PFSK-1 (cell line): ENCODE data around the gene TJP2.

ENCODE experiments used
- FOXP2 ChIP-seq: optimal IDR thresholded peaks from 2 replicates; pipeline ENCODE3; 2011; ENCODE audit warnings: borderline replicate concordance, control low read depth, inconsistent platforms; ENCODE audit not compliant: insufficient read depth; ENCODE audit errors: extremely low read length, extremely low read depth
- POLR2AphosphoS5 ChIP-seq: IDR thresholded peaks from 2 replicates; pipeline ENCODE4 v1.6.1; 2012; ENCODE audit warnings: low read depth, mild to moderate bottlenecking, control low read depth, low read length, moderate library complexity
- SIN3A ChIP-seq: IDR thresholded peaks from 2 replicates; pipeline ENCODE4 v1.6.1; 2012; ENCODE audit warnings: mild to moderate bottlenecking, low read length, moderate library complexity, borderline replicate concordance; ENCODE audit not compliant: insufficient read depth
- TAF1 ChIP-seq: IDR thresholded peaks from 2 replicates; pipeline ENCODE4 v1.6.1; 2012; ENCODE audit warnings: low read length, control low read depth, borderline replicate concordance; ENCODE audit not compliant: insufficient read depth
- TF ChIP-seq, protein P1 (sequence below), 2 experiments: IDR thresholded peaks; 2 replicates each; pipeline versions ENCODE4 v1.6.1 to v1.8.0; 2011 to 2012; ENCODE audit warnings: low read depth in 2 of 2, low read length in 2 of 2, control low read depth in 1 of 2, inconsistent platforms in 1 of 2, mild to moderate bottlenecking in 1 of 2, moderate library complexity in 1 of 2; ENCODE audit not compliant: insufficient read depth in 1 of 2

TJP2 gene

GRCh38 chr9:69258551-69258950, 84.5 kb downstream of the TJP2 start:
- no peak for TF ChIP-seq FOXP2
- no peak for TF ChIP-seq POLR2AphosphoS5
- no peak for TF ChIP-seq TAF1
- TF ChIP-seq, protein P1, sequence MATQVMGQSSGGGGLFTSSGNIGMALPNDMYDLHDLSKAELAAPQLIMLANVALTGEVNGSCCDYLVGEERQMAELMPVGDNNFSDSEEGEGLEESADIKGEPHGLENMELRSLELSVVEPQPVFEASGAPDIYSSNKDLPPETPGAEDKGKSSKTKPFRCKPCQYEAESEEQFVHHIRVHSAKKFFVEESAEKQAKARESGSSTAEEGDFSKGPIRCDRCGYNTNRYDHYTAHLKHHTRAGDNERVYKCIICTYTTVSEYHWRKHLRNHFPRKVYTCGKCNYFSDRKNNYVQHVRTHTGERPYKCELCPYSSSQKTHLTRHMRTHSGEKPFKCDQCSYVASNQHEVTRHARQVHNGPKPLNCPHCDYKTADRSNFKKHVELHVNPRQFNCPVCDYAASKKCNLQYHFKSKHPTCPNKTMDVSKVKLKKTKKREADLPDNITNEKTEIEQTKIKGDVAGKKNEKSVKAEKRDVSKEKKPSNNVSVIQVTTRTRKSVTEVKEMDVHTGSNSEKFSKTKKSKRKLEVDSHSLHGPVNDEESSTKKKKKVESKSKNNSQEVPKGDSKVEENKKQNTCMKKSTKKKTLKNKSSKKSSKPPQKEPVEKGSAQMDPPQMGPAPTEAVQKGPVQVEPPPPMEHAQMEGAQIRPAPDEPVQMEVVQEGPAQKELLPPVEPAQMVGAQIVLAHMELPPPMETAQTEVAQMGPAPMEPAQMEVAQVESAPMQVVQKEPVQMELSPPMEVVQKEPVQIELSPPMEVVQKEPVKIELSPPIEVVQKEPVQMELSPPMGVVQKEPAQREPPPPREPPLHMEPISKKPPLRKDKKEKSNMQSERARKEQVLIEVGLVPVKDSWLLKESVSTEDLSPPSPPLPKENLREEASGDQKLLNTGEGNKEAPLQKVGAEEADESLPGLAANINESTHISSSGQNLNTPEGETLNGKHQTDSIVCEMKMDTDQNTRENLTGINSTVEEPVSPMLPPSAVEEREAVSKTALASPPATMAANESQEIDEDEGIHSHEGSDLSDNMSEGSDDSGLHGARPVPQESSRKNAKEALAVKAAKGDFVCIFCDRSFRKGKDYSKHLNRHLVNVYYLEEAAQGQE (IDR thresholded peaks at IDR 0.05; ENCODE audit: insufficient read depth in 1 of 2, low read depth in 2 of 2, low read length in 2 of 2), result no peak
- no peak for TF ChIP-seq SIN3A

GRCh38 chr9:69260161-69260560, 86.1 kb downstream of the TJP2 start:
- no peak for TF ChIP-seq TAF1
- TF ChIP-seq FOXP2, result no peak
- TF ChIP-seq SIN3A, result no peak
- no peak for TF ChIP-seq POLR2AphosphoS5
- TF ChIP-seq, protein P1 (IDR thresholded peaks at IDR 0.05; ENCODE audit: insufficient read depth in 1 of 2, low read depth in 2 of 2, low read length in 2 of 2), result no peak

GRCh38 chr9:69261636-69262035, 87.6 kb downstream of the TJP2 start:
- no peak for TF ChIP-seq TAF1
- TF ChIP-seq SIN3A, result no peak
- TF ChIP-seq, protein P1 (IDR thresholded peaks at IDR 0.05; ENCODE audit: insufficient read depth in 1 of 2, low read depth in 2 of 2, low read length in 2 of 2), result no peak
- TF ChIP-seq FOXP2, result no peak
- no peak for TF ChIP-seq POLR2AphosphoS5

DNA sequence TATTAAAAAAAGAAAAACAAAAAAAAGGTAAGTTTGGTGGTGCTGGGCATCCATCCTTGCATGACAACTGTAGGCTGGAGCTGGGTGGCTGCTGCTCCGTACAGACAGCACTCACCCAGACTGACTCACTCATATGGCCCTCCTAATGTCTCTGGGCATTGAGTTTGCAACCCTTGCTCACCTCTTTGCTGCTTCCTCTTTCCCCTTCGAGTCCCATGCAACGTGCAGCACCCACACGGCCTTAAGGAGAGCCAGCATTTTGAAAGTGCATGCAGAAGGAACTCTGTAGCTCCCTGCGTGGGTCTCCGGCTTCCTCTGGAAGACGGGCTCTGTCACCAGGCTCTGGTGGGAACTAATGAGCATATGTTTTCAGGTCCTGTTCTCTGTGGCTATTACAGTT, 90.4 kb downstream of the TJP2 start:
- TF ChIP-seq SIN3A (no peak), POLR2AphosphoS5 (no peak), FOXP2 (no peak), TAF1 (no peak)
- TF ChIP-seq, protein P1 (IDR thresholded peaks at IDR 0.05; ENCODE audit: insufficient read depth in 1 of 2, low read depth in 2 of 2, low read length in 2 of 2), result no peak

- TF ChIP-seq TAF1, result no peak
- TF ChIP-seq SIN3A, result no peak
- no peak for TF ChIP-seq POLR2AphosphoS5
- TF ChIP-seq FOXP2, result no peak
- TF ChIP-seq, protein P1 (IDR thresholded peaks at IDR 0.05; ENCODE audit: insufficient read depth in 1 of 2, low read depth in 2 of 2, low read length in 2 of 2), result no peak
Observed at GRCh38 chr9:69265891-69266290, 91.8 kb downstream of the TJP2 start.
